ENCODE data around the gene GGNBP2.

The GGNBP2 gene

GRCh38 chr17:36576793-36577192 is 32.1 kb downstream of the GGNBP2 start:
- DNase-seq, result no peak

- DNase-seq, result no peak
Measured at GRCh38 chr17:36578671-36579070, 34.0 kb downstream of the GGNBP2 start.

GRCh38 chr17:36583787-36584186 is 39.1 kb downstream of the GGNBP2 start:
- no peak for DNase-seq

GRCh38 chr17:36586138-36586537 is 41.4 kb downstream of the GGNBP2 start:
- DNase-seq, result no peak

GRCh38 chr17:36590082-36590481 is 45.4 kb downstream of the GGNBP2 start:
- DNase-seq, result peak; percentile 96

GRCh38 chr17:36591434-36592315 is 47.0 kb downstream of the GGNBP2 start, which contains the start of gene DHRS11:
TSS of gene DHRS11 (plus strand) at chr17:36591879. CDS start at chr17:36592010, 131 bp downstream.
- DNase-seq, result peak; percentile 73

GRCh38 chr17:36592316-36592715 is 47.6 kb downstream of the GGNBP2 start:
- peak; percentile 55 for DNase-seq

GRCh38 chr17:36592716-36593321 is 48.1 kb downstream of the GGNBP2 start:
- no peak for DNase-seq

GRCh38 chr17:36593656-36594316 is 49.1 kb downstream of the GGNBP2 start:
- peak; percentile 39 for DNase-seq

- peak; percentile 37 for DNase-seq
Measured at GRCh38 chr17:36594626-36595401, 50.1 kb downstream of the GGNBP2 start.

GRCh38 chr17:36597226-36597625 is 52.5 kb downstream of the GGNBP2 start:
- DNase-seq, result peak; percentile 70

- DNase-seq, result no peak
Measured at GRCh38 chr17:36597866-36598777, 53.4 kb downstream of the GGNBP2 start.

- no peak for DNase-seq
Measured at GRCh38 chr17:36598951-36599401, 54.3 kb downstream of the GGNBP2 start.

GRCh38 chr17:36599546-36600250 is 55.0 kb downstream of the GGNBP2 start:
- no peak for DNase-seq

- peak; percentile 86 for DNase-seq
Measured at GRCh38 chr17:36600465-36600864, 55.7 kb downstream of the GGNBP2 start.

- no peak for DNase-seq
Measured at GRCh38 chr17:36600936-36601302, 56.2 kb downstream of the GGNBP2 start.

GRCh38 chr17:36601303-36602029 is 56.7 kb downstream of the GGNBP2 start, which contains the start of gene MRM1:
TSS of gene MRM1 (plus strand) at chr17:36601583. CDS start at chr17:36601811, 228 bp downstream.
- peak; percentile 93 for DNase-seq

- peak; percentile 38 for DNase-seq
Measured at GRCh38 chr17:36602030-36602748, 57.5 kb downstream of the GGNBP2 start.

- DNase-seq, result peak; percentile 87
Measured at GRCh38 chr17:36602924-36603384, 58.2 kb downstream of the GGNBP2 start.
